ENCODE data around the gene GHITM. TPM values are rescaled to one million over a fixed set of nuclear protein-coding genes. Genes with fewer than 3 reads are reported as not detected.

Gene GHITM
- total RNA-seq, 1 experiment from 2014 or later = 272 TPM

- TF ChIP-seq CTCF (IDR thresholded peaks at IDR 0.05; ENCODE audit: unreplicated experiment) = no peak
- H3K27me3 Mint-ChIP-seq (ENCODE audit: insufficient read depth, unreplicated experiment) = peaks cover 2% of the 10 kb centered on the region
- ChIA-PET POLR2A (interaction anchor here (2.0 kb wide), 1 partner anchor 51 kb away, joined by 7 read pairs; the partner anchor contains the start of gene GHITM), CTCF (interaction anchor here (1.1 to 4.8 kb wide), 2 partner anchors 13 to 17 kb away, joined by 5 to 58 read pairs; no protein-coding TSS in a partner anchor)
- DNase-seq (ENCODE audit: unreplicated experiment) = no peak
- H3K9me3 Mint-ChIP-seq (ENCODE audit: unreplicated experiment) = no peaks in the 10 kb centered on the region
- intact Hi-C loops (cut with micrococcal nuclease) = no loop called here
- H3K27ac Mint-ChIP-seq (ENCODE audit: low read depth, unreplicated experiment) = no peak overlapping the region
- no peaks in the 10 kb centered on the region for H3K36me3 Mint-ChIP-seq (ENCODE audit: insufficient read depth, unreplicated experiment)
- peaks cover 7% of the 10 kb centered on the region for H3K4me1 Mint-ChIP-seq (ENCODE audit: insufficient read depth, unreplicated experiment)
- no TSS peak for BruUV-seq (replicated peaks)
- H3K4me3 Mint-ChIP-seq (ENCODE audit: unreplicated experiment) = no peak overlapping the region
Measured at GRCh38 chr10:84190621-84191020, 51.3 kb downstream of the GHITM start.

- DNase-seq (ENCODE audit: unreplicated experiment) = no peak
- intact Hi-C loops (cut with micrococcal nuclease) = no loop called here
- ChIA-PET POLR2A (interaction anchor here (2.0 kb wide), 1 partner anchor 52 kb away, joined by 7 read pairs; the partner anchor contains the start of gene GHITM), CTCF (interaction anchor here (0.5 to 4.8 kb wide), 7 partner anchors 10 to 184 kb away, joined by 3 to 58 read pairs (median 4); no protein-coding TSS in a partner anchor)
- H3K27ac Mint-ChIP-seq (ENCODE audit: low read depth, unreplicated experiment) = no peak overlapping the region
- H3K9me3 Mint-ChIP-seq (ENCODE audit: unreplicated experiment) = no peaks in the 10 kb centered on the region
- H3K36me3 Mint-ChIP-seq (ENCODE audit: insufficient read depth, unreplicated experiment) = no peaks in the 10 kb centered on the region
- H3K4me1 Mint-ChIP-seq (ENCODE audit: insufficient read depth, unreplicated experiment) = peaks cover 7% of the 10 kb centered on the region
- H3K4me3 Mint-ChIP-seq (ENCODE audit: unreplicated experiment) = no peak overlapping the region
- peaks cover 7% of the 10 kb centered on the region for H3K27me3 Mint-ChIP-seq (ENCODE audit: insufficient read depth, unreplicated experiment)
- TF ChIP-seq CTCF (IDR thresholded peaks at IDR 0.05; ENCODE audit: unreplicated experiment) = no peak
- no TSS peak for BruUV-seq (replicated peaks)
Measured at GRCh38 chr10:84191106-84191505, 51.8 kb downstream of the GHITM start.

GRCh38 chr10:84193327-84193726 lies 54.0 kb downstream of the GHITM start:
- BruUV-seq (replicated peaks) = no TSS peak
- no peak for TF ChIP-seq CTCF (IDR thresholded peaks at IDR 0.05; ENCODE audit: unreplicated experiment)
- DNase-seq (ENCODE audit: unreplicated experiment) = no peak
- CTCF ChIA-PET = interaction anchor here (1.2 to 4.8 kb wide), 2 partner anchors 10 to 32 kb away, joined by 3 to 58 read pairs; no protein-coding TSS in a partner anchor
- no peaks in the 10 kb centered on the region for H3K9me3 Mint-ChIP-seq (ENCODE audit: unreplicated experiment)
- peaks cover 7% of the 10 kb centered on the region for H3K4me1 Mint-ChIP-seq (ENCODE audit: insufficient read depth, unreplicated experiment)
- intact Hi-C loops (cut with micrococcal nuclease) = no loop called here
- no peaks in the 10 kb centered on the region for H3K36me3 Mint-ChIP-seq (ENCODE audit: insufficient read depth, unreplicated experiment)
- H3K27me3 Mint-ChIP-seq (ENCODE audit: insufficient read depth, unreplicated experiment) = peaks cover 29% of the 10 kb centered on the region
- no peak overlapping the region for H3K4me3 Mint-ChIP-seq (ENCODE audit: unreplicated experiment)
- no peak overlapping the region for H3K27ac Mint-ChIP-seq (ENCODE audit: low read depth, unreplicated experiment)
- POLR2A ChIA-PET = interaction anchor here (1.1 kb wide), 1 partner anchor 52 kb away, joined by 3 read pairs; no protein-coding TSS in a partner anchor

- BruUV-seq (replicated peaks) = no TSS peak
Measured at GRCh38 chr10:84193846-84194423, 54.6 kb downstream of the GHITM start.

More at GRCh38 chr10:84193846-84194423, 54.6 kb downstream of the GHITM start:
- ChIA-PET POLR2A (interaction anchor here (1.1 kb wide), 1 partner anchor 53 kb away, joined by 3 read pairs; no protein-coding TSS in a partner anchor), CTCF (interaction anchor here (1.2 to 4.8 kb wide), 2 partner anchors 10 to 33 kb away, joined by 3 to 58 read pairs; no protein-coding TSS in a partner anchor)
- no peak for DNase-seq (ENCODE audit: unreplicated experiment)
- Mint-ChIP-seq H3K4me3 (ENCODE audit: unreplicated experiment) (no peak overlapping the region), H3K9me3 (ENCODE audit: unreplicated experiment) (no peaks in the 10 kb centered on the region), H3K4me1 (ENCODE audit: insufficient read depth, unreplicated experiment) (peaks cover 7% of the 10 kb centered on the region), H3K27ac (ENCODE audit: low read depth, unreplicated experiment) (no peak overlapping the region), H3K27me3 (ENCODE audit: insufficient read depth, unreplicated experiment) (peaks cover 35% of the 10 kb centered on the region), H3K36me3 (ENCODE audit: insufficient read depth, unreplicated experiment) (no peaks in the 10 kb centered on the region)
- intact Hi-C loops (cut with micrococcal nuclease) = no loop called here
- TF ChIP-seq CTCF (IDR thresholded peaks at IDR 0.05; ENCODE audit: unreplicated experiment) = no peak
